Gastroesophageal sphincter (tissue), 4 donors: ENCODE measurements around the gene ENO3. TPM values are rescaled to one million over a fixed set of nuclear protein-coding genes. Genes with fewer than 3 reads are reported as not detected.
A peak's percentile ranks its signal among the peaks of the same experiment; 100 is the strongest.

Experiments used
- ATAC-seq: fragments of 150-250 bp; one replicate; pipeline ENCODE4 v1.9.1; 2016; ENCODE audit warnings: mild to moderate bottlenecking, moderate library complexity
- H3K27ac ChIP-seq, 4 donors: fragments of 200-600 bp; sonication (generic) in 3 of 4; 1 replicate in 3 of 4; 2 replicates in 1 of 4; pipeline ENCODE4 v1.5.1; 2016 to 2019
- H3K27me3 ChIP-seq: fragments of 200-600 bp; sonication (generic); one replicate; pipeline ENCODE4 v1.5.1; 2019
- H3K36me3 ChIP-seq, 2 donors: fragments of 200-600 bp; sonication (generic); one replicate each; pipeline ENCODE4 v1.5.1; 2019; ENCODE audit warnings: control low read depth in 1 of 2
- H3K4me1 ChIP-seq, 3 donors: fragments of 200-600 bp; sonication (generic); 1 replicate in 2 of 3; 2 replicates in 1 of 3; pipeline ENCODE4 v1.5.1; 2016 to 2019; ENCODE audit warnings: control low read depth in 2 of 3
- H3K4me3 ChIP-seq, 2 donors: fragments of 200-600 bp; sonication (generic); one replicate each; pipeline ENCODE4 v1.5.1; 2019; ENCODE audit warnings: mild to moderate bottlenecking in 1 of 2, moderate library complexity in 1 of 2
- H3K9me3 ChIP-seq, 3 donors: fragments of 200-600 bp; sonication (generic); one replicate each; pipeline ENCODE4 v1.5.1; 2017 to 2019; ENCODE audit warnings: control low read depth in 2 of 3
- CTCF ChIP-seq, 4 experiments: fragments of 200-600 bp in 2 of 4; fragments of 450-650 bp in 2 of 4; sonication (generic) in 1 of 4; IDR thresholded peaks; one replicate each; pipeline ENCODE4 v1.5.1; 2017 to 2019; ENCODE audit warnings: antibody characterized with exemption in 4 of 4, mild to moderate bottlenecking in 2 of 4, moderate library complexity in 2 of 4
- EP300 ChIP-seq: sonication (generic); formaldehyde crosslinking; IDR thresholded peaks from one replicate; pipeline ENCODE4 v1.6.1; 2017; ENCODE audit warnings: antibody characterized with exemption, mild to moderate bottlenecking
- POLR2A ChIP-seq, 2 donors: fragments of 450-650 bp; IDR thresholded peaks; one replicate each; pipeline ENCODE4 v1.6.1; 2017; ENCODE audit warnings: antibody characterized with exemption in 2 of 2, mild to moderate bottlenecking in 2 of 2, moderate library complexity in 1 of 2
- POLR2AphosphoS5 ChIP-seq: sonication (generic); formaldehyde crosslinking; IDR thresholded peaks from one replicate; pipeline ENCODE4 v1.6.1; 2017; ENCODE audit warnings: antibody characterized with exemption
- WGBS, 2 donors: methylation state at CpG; one replicate each; pipeline ENCODE4 v1.1.5; 2018; ENCODE audit warnings: low coverage in 1 of 2; 5-methylcytosine and 5-hydroxymethylcytosine counted together
- total RNA-seq, 4 donors: library from RNA; depleted of rRNA; stranded (reverse); fragments of >200 nt; gene quantifications; one replicate each; pipeline ENCODE4 v1.1.0, GENCODE V29; 2016

Gene ENO3
- total RNA-seq, 4 donors from 2014 or later, result 1.5 to 16.2 (median 7.6) TPM

GRCh38 chr17:4986403-4986802, 35.5 kb downstream of the ENO3 start:
- ATAC-seq, result peak; percentile 11
- Histone ChIP-seq H3K27ac (peak overlapping the region; percentile 82 to 99 (median 96)), H3K4me1 (peaks cover 0 to 38% (median 16%) of the 10 kb centered on the region in 3 donors), H3K36me3 (peaks cover 0 to 44% of the 10 kb centered on the region in 2 donors), H3K9me3 (no peaks in the 10 kb centered on the region), H3K4me3 (peak overlapping the region; percentile 64 to 96), H3K27me3 (no peaks in the 10 kb centered on the region)
- 25 to 26% methylated on average over 1 to 5 of the region's 5 CpGs for WGBS, 2 donors
- no peak for TF ChIP-seq POLR2AphosphoS5
- TF ChIP-seq CTCF (IDR thresholded peaks at IDR 0.05), result no peak
- TF ChIP-seq EP300, result no peak
- no peak for TF ChIP-seq POLR2A (IDR thresholded peaks at IDR 0.05)

GRCh38 chr17:4986951-4987766, 36.2 kb downstream of the ENO3 start, which contains the start of gene CAMTA2:
TSS of gene CAMTA2 (minus strand) at chr17:4987675. CDS start at chr17:4986222, 1,453 bp downstream.
- no peaks in the 10 kb centered on the region for H3K9me3 ChIP-seq
- H3K36me3 ChIP-seq, result peaks cover 0 to 36% of the 10 kb centered on the region in 2 donors
- no peaks in the 10 kb centered on the region for H3K27me3 ChIP-seq
- 0% methylated on average over 2 of the region's 78 CpGs; no CpG with 5 or more reads in 1 of the 2 donors for WGBS, 2 donors
- peak; percentile 93 for ATAC-seq
- peak within 1 kb of the TSS; percentile 82 to 99 (median 96) for H3K27ac ChIP-seq
- peaks cover 0 to 38% (median 16%) of the 10 kb centered on the region in 3 donors for H3K4me1 ChIP-seq
- H3K4me3 ChIP-seq, result peak within 1 kb of the TSS; percentile 64 to 96
- TF ChIP-seq POLR2A (IDR thresholded peaks at IDR 0.05) (peak; percentile 73 to 77), POLR2AphosphoS5 (peak; percentile 83), EP300 (no peak), CTCF (IDR thresholded peaks at IDR 0.05) (peak in 3 of 4 experiments; percentile 83 to 94 (median 84))

GRCh38 chr17:4987767-4988567, 37.0 kb downstream of the ENO3 start:
- peak overlapping the region; percentile 64 to 96 for H3K4me3 ChIP-seq
- H3K36me3 ChIP-seq, result peaks cover 0 to 28% of the 10 kb centered on the region in 2 donors
- WGBS, 2 donors, result 0 to 4% methylated on average over 5 to 8 of the region's 30 CpGs
- no peaks in the 10 kb centered on the region for H3K9me3 ChIP-seq
- peaks cover 0 to 38% (median 16%) of the 10 kb centered on the region in 3 donors for H3K4me1 ChIP-seq
- H3K27ac ChIP-seq, result peak overlapping the region; percentile 82 to 99 (median 96)
- no peak for TF ChIP-seq CTCF (IDR thresholded peaks at IDR 0.05)
- TF ChIP-seq POLR2A (IDR thresholded peaks at IDR 0.05), result no peak
- TF ChIP-seq POLR2AphosphoS5, result no peak
- no peak for TF ChIP-seq EP300
- H3K27me3 ChIP-seq, result no peaks in the 10 kb centered on the region
- ATAC-seq, result peak; percentile 17

GRCh38 chr17:4994081-4994595, 43.2 kb downstream of the ENO3 start:
- Histone ChIP-seq H3K27ac (no peak overlapping the region), H3K4me3 (no peak overlapping the region), H3K9me3 (no peaks in the 10 kb centered on the region), H3K4me1 (peaks cover 0 to 22% (median 9%) of the 10 kb centered on the region in 3 donors), H3K36me3 (no peaks in the 10 kb centered on the region), H3K27me3 (no peaks in the 10 kb centered on the region)
- no peak for ATAC-seq
- 43% methylated on average over 1 of the region's 6 CpGs; no CpG with 5 or more reads in 1 of the 2 donors for WGBS, 2 donors
- TF ChIP-seq CTCF (IDR thresholded peaks at IDR 0.05), result no peak
- TF ChIP-seq EP300, result no peak
- no peak for TF ChIP-seq POLR2AphosphoS5
- no peak for TF ChIP-seq POLR2A (IDR thresholded peaks at IDR 0.05)
